ENCODE data around the gene SCAMP4. TPM values are rescaled to one million over a fixed set of nuclear protein-coding genes. Genes with fewer than 3 reads are reported as not detected.

Gene SCAMP4
- total RNA-seq, 2 experiments from 2014 or later: 21.3 to 49.9 TPM

DNA sequence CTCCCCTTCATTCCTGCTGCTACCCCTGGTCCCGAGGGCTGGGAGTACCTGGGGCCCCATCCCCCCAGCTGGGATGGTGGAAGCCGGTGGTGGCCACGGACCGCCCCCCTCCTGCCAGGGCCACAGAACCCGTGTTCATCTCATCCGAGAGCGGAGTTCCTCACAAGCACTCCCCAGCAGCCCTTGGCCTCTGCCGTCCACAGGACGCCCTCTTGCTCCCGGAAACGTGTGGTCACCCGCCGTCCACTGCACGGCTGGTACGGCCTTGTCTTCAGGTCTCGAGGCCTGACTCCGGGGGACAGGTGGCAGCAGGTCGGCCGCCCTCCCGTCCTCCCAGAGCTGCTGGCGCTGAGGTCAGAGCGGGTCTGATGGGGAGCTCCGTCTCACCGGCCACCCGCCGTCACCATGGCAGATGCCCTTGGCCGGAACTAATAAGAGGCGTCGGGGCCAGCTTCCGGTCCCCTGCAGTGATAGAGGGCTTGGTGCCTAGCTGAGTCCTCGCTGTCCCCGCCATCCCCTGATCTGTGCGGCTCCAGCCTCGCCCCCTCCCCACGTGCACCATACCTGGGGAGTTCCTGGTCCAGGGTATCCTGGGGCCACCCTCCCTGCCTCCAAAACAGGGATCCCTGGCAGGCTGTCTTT is 19.2 kb downstream of the SCAMP4 start:
- Histone ChIP-seq H2AFZ (ENCODE audit: low read length) (no peak overlapping the region), H3K9me2 (ENCODE audit: insufficient read depth, low read length) (no peaks in the 10 kb centered on the region), H3K4me3 (ENCODE audit: low read depth, low read length, poor library complexity, severe bottlenecking) (no peak overlapping the region), H4K20me1 (ENCODE audit: insufficient read depth, low read length) (no peaks in the 10 kb centered on the region), H3K4me1 (ENCODE audit: insufficient read depth, low read length, poor library complexity, severe bottlenecking) (peaks cover 20% of the 10 kb centered on the region), H3K9me3 (ENCODE audit: low read length) (no peaks in the 10 kb centered on the region), H3K27ac (ENCODE audit: low read depth, low read length, poor library complexity, severe bottlenecking) (peak overlapping the region; percentile 70), H3K36me3 (ENCODE audit: insufficient read depth, low read length) (peaks cover 49% of the 10 kb centered on the region), H3K4me2 (ENCODE audit: low read length) (no peak overlapping the region), H3K79me2 (ENCODE audit: insufficient read depth, low read depth, low read length) (no peaks in the 10 kb centered on the region)
- DNase-seq (ENCODE audit: low spot score): no peak
- ChIA-PET POLR2A (no interaction called here), CTCF (ENCODE audit: unreplicated experiment) (no interaction called here)
- intact Hi-C loops (cut with micrococcal nuclease; ENCODE audit: unreplicated experiment): no loop called here
- no peak for TF ChIP-seq CTCF (conservative IDR thresholded peaks at IDR 0.05; ENCODE audit: low read length)
- TF ChIP-seq EZH2phosphoT487 (IDR thresholded peaks at IDR 0.05; ENCODE audit: borderline replicate concordance, low read depth, low read length): no peak
- no TSS peak for BruUV-seq (replicated peaks)

DNA sequence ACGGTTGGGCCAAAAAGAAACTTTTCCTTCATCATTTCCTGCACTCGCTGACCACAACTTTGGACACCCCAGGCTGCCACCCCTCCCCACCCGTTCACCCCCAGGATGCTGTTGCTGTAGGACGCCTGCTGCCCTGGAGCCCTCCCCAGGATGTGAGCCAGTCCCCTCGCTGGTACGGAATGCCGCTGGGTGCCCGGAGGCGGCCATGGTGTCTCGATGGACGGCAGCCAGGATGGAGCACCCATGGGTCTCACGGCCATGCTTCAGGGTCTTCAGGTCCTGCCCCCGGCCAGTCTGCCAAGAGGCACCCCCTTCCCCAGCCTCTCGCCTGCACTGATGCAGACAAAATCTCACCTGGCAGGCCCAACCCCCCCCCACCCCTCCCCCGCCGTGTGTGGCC is 20.3 kb downstream of the SCAMP4 start:
- Histone ChIP-seq H3K4me3 (ENCODE audit: low read depth, low read length, poor library complexity, severe bottlenecking) (no peak overlapping the region), H2AFZ (ENCODE audit: low read length) (no peak overlapping the region), H3K27ac (ENCODE audit: low read depth, low read length, poor library complexity, severe bottlenecking) (no peak overlapping the region), H3K9me3 (ENCODE audit: low read length) (no peaks in the 10 kb centered on the region), H3K4me1 (ENCODE audit: insufficient read depth, low read length, poor library complexity, severe bottlenecking) (peaks cover 26% of the 10 kb centered on the region), H3K36me3 (ENCODE audit: insufficient read depth, low read length) (peaks cover 41% of the 10 kb centered on the region), H3K9me2 (ENCODE audit: insufficient read depth, low read length) (no peaks in the 10 kb centered on the region), H4K20me1 (ENCODE audit: insufficient read depth, low read length) (no peaks in the 10 kb centered on the region), H3K4me2 (ENCODE audit: low read length) (no peak overlapping the region), H3K79me2 (ENCODE audit: insufficient read depth, low read depth, low read length) (no peaks in the 10 kb centered on the region)
- CTCF ChIA-PET (ENCODE audit: unreplicated experiment): no interaction called here
- BruUV-seq (replicated peaks): TSS peak; percentile 91
- intact Hi-C loops (cut with micrococcal nuclease; ENCODE audit: unreplicated experiment): no loop called here
- POLR2A ChIA-PET: no interaction called here
- TF ChIP-seq EZH2phosphoT487 (IDR thresholded peaks at IDR 0.05; ENCODE audit: borderline replicate concordance, low read depth, low read length): no peak
- TF ChIP-seq CTCF (conservative IDR thresholded peaks at IDR 0.05; ENCODE audit: low read length): no peak
- no peak for DNase-seq (ENCODE audit: low spot score)

DNA sequence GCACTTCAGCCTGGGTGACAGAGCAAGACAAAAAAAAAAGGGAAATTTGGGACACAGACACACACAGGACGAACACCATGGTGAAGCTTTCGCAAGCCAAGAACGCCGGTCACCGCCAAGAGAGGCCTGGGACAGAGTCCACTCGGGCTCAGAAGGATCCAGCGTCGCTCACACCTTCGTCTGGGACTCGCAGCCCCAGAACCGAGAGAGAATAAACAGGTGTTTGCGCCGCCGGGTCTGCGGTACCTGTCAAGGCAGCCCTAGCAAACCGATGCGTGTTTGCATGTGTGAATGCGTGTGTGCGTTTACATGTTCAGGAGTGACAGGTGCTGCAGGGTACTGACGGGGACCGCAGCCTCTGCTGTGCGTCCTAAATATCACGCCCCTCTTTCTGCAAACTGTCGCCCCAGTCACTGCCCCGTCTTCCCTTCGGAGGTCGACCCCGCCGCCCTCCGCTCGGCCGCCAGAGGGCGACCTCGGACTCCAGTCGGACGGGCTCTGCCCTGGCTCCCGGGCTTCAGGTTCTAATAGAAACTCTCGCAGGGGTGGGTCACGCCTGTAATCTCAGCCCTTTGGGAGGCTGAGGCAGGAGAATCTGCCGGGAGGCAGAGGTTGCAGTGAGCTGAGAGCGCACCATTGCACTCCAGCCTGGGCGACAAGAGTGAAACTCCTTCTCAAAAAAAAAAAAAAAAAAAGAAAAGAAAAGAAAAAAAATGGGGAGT is 24.0 kb downstream of the SCAMP4 start:
- Histone ChIP-seq H3K4me3 (ENCODE audit: low read depth, low read length, poor library complexity, severe bottlenecking) (peak overlapping the region; percentile 10), H2AFZ (ENCODE audit: low read length) (no peak overlapping the region), H3K9me3 (ENCODE audit: low read length) (peaks cover 6% of the 10 kb centered on the region; the same call in 1 of the 2 replicates)

More for the DNA sequence above, 24.0 kb downstream of the SCAMP4 start:
- H3K27ac ChIP-seq (ENCODE audit: low read depth, low read length, poor library complexity, severe bottlenecking): no peak overlapping the region
- H3K4me2 ChIP-seq (ENCODE audit: low read length): peak overlapping the region; percentile 49
- peaks cover 13% of the 10 kb centered on the region for H3K4me1 ChIP-seq (ENCODE audit: insufficient read depth, low read length, poor library complexity, severe bottlenecking)
- intact Hi-C loops (cut with micrococcal nuclease; ENCODE audit: unreplicated experiment): loop anchor here (2.0 kb wide), 1 partner anchor 24 kb away; the partner anchor contains the start of genes ADAT3 and SCAMP4
- TF ChIP-seq EZH2phosphoT487 (IDR thresholded peaks at IDR 0.05; ENCODE audit: borderline replicate concordance, low read depth, low read length) (no peak), CTCF (conservative IDR thresholded peaks at IDR 0.05; ENCODE audit: low read length) (peak; percentile 89)
- peak; percentile 89 for DNase-seq (ENCODE audit: low spot score)
- no peaks in the 10 kb centered on the region for H3K79me2 ChIP-seq (ENCODE audit: insufficient read depth, low read depth, low read length)
- CTCF ChIA-PET (ENCODE audit: unreplicated experiment): no interaction called here
- POLR2A ChIA-PET: no interaction called here
- H3K9me2 ChIP-seq (ENCODE audit: insufficient read depth, low read length): no peaks in the 10 kb centered on the region
- no TSS peak for BruUV-seq (replicated peaks)
- peaks cover 12% of the 10 kb centered on the region for H3K36me3 ChIP-seq (ENCODE audit: insufficient read depth, low read length)
- no peaks in the 10 kb centered on the region for H4K20me1 ChIP-seq (ENCODE audit: insufficient read depth, low read length)

All from OCI-LY7 (cell line).